Activated T-helper 1 cell treated with anti-CD3 and anti-CD28 coated beads, Interleukin-2, amount 50 U/mL, for 16 hours (primary cell): ENCODE data around the gene ARL6IP6.

Experiments
- DNase-seq, 2 donors: peaks; one replicate each; pipeline ENCODE4 v3.0.0-alpha.2; 2020; ENCODE audit warnings: low read depth in 1 of 2, low spot score in 1 of 2

ARL6IP6 gene

GRCh38 chr2:152718076-152718908 is at the start of gene ARL6IP6:
TSS of gene ARL6IP6 (plus strand) at chr2:152718620. CDS start at chr2:152718625, 5 bp downstream.
- peak; percentile 81 to 88 for DNase-seq

- no peak for DNase-seq
Observed at GRCh38 chr2:152674334-152674733, 44.1 kb upstream of the ARL6IP6 start.

- no peak for DNase-seq
Observed at GRCh38 chr2:152676461-152676860, 42.0 kb upstream of the ARL6IP6 start.

- DNase-seq, result no peak
Observed at GRCh38 chr2:152678808-152679207, 39.6 kb upstream of the ARL6IP6 start.

- no peak for DNase-seq
Observed at GRCh38 chr2:152682663-152683062, 35.8 kb upstream of the ARL6IP6 start.

- DNase-seq, result no peak
Observed at GRCh38 chr2:152683400-152683799, 35.0 kb upstream of the ARL6IP6 start.

GRCh38 chr2:152686321-152686720 is 32.1 kb upstream of the ARL6IP6 start:
- no peak for DNase-seq

GRCh38 chr2:152693033-152693432 is 25.4 kb upstream of the ARL6IP6 start:
- no peak for DNase-seq

- no peak for DNase-seq
Observed at GRCh38 chr2:152694161-152694661, 24.2 kb upstream of the ARL6IP6 start.

GRCh38 chr2:152695763-152696162 is 22.7 kb upstream of the ARL6IP6 start:
- no peak for DNase-seq

GRCh38 chr2:152696476-152696875 is 21.9 kb upstream of the ARL6IP6 start:
- DNase-seq, result no peak

- DNase-seq, result no peak
Observed at GRCh38 chr2:152701198-152701597, 17.2 kb upstream of the ARL6IP6 start.

- no peak for DNase-seq
Observed at GRCh38 chr2:152706477-152707021, 11.9 kb upstream of the ARL6IP6 start.

GRCh38 chr2:152708742-152709141 is 9.7 kb upstream of the ARL6IP6 start:
- DNase-seq, result no peak

- no peak for DNase-seq
Observed at GRCh38 chr2:152710713-152711112, 7.7 kb upstream of the ARL6IP6 start.

- no peak for DNase-seq
Observed at GRCh38 chr2:152715112-152715511, 3.3 kb upstream of the ARL6IP6 start.

GRCh38 chr2:152715854-152716428 is 2.5 kb upstream of the ARL6IP6 start:
- no peak for DNase-seq

- peak in 1 of 2 donors; percentile 9 for DNase-seq
Observed at GRCh38 chr2:152716805-152717227, 1.6 kb upstream of the ARL6IP6 start.

- peak; percentile 95 to 98 for DNase-seq
Observed at GRCh38 chr2:152717228-152718075, 968 bp upstream of the ARL6IP6 start, which contains the start of gene PRPF40A. TSS of gene PRPF40A (minus strand) at chr2:152717461. CDS start at chr2:152717439, 22 bp downstream.

GRCh38 chr2:152718909-152719645 is 657 bp downstream of the ARL6IP6 start:
- no peak for DNase-seq
